NCI-H460 (cell line): ENCODE data around the gene TLE3. TPM values are rescaled to one million over a fixed set of nuclear protein-coding genes. Genes with fewer than 3 reads are reported as not detected.
A peak's percentile ranks its signal among the peaks of the same experiment; 100 is the strongest.
"Not testable (repeated sequence)": the region's sequence is repeated elsewhere in the genome, so short reads cannot be mapped to it uniquely, and the experiment has no call there.

Experiments
- DNase-seq: peaks from one replicate; pipeline ENCODE4 v3.0.0-alpha.2; 2016; ENCODE audit warnings: low read depth; ENCODE audit errors: extremely low read depth
- polyA plus RNA-seq: library from polyadenylated mRNA; depleted of rRNA; stranded (reverse); fragments of >200 nt; gene quantifications from 2 replicates; pipeline ENCODE4 v1.2.3, GENCODE V29; 2014; cell fraction: nucleus; rRNA removed
- total RNA-seq: library from RNA; depleted of rRNA; stranded (reverse); fragments of >200 nt; shearing (Covaris generic); gene quantifications from 2 replicates; pipeline ENCODE4 v1.2.3, GENCODE V29; 2014; rRNA removed

TLE3 gene
- total RNA-seq = 32.7 and 33.7 TPM in 2 replicates
- polyA plus RNA-seq = 42.5 and 94.9 TPM in 2 replicates

GRCh38 chr15:70097321-70098152, at the start of gene TLE3:
TLE3 (minus strand) TSS chr15:70097917; CDS start chr15:70096798, 1,119 bp downstream.
- peak; percentile 96 for DNase-seq

- DNase-seq = no peak
These were observed 49.6 kb upstream of the TLE3 start for GRCh38 chr15:70147178-70147760.

- DNase-seq = no peak
These were observed 49.1 kb upstream of the TLE3 start for GRCh38 chr15:70146771-70147170.

GRCh38 chr15:70146162-70146561, 48.4 kb upstream of the TLE3 start:
- DNase-seq = no peak

DNA sequence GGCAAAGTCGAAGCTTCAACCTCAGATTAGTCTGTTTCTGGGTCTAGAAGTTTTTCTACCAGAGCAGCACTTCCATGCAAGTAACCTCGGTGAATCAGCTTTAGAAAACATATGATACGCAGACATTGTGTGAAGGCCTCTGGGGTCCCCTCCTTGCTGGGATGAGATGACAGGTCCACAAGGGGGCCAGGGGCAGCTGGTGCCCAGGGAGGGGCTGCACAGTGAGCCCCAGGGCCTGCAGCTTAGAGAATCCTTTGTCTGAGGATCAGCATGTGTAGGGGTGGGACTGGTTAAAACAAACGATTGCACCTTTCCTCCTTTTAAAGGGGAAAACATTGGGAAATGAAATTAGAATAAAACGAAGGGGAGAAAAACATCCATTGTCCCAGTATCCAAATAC, 47.5 kb upstream of the TLE3 start:
- DNase-seq = no peak

GRCh38 chr15:70142322-70143191, 44.8 kb upstream of the TLE3 start:
- DNase-seq = no peak

DNA sequence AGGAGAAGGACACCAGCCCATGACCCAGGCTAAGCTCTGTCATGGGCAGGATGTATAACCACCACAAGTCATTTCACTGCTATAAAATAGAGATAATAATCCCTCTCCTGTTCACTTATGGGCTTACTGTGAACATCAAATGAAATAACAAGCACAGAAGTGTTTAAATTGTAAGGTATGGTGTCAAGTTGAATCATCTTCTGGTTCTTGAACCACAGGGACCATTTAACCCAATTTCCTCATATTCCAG, 44.3 kb upstream of the TLE3 start:
- DNase-seq = no peak

GRCh38 chr15:70141376-70142071, 43.8 kb upstream of the TLE3 start:
- DNase-seq = no peak

DNA sequence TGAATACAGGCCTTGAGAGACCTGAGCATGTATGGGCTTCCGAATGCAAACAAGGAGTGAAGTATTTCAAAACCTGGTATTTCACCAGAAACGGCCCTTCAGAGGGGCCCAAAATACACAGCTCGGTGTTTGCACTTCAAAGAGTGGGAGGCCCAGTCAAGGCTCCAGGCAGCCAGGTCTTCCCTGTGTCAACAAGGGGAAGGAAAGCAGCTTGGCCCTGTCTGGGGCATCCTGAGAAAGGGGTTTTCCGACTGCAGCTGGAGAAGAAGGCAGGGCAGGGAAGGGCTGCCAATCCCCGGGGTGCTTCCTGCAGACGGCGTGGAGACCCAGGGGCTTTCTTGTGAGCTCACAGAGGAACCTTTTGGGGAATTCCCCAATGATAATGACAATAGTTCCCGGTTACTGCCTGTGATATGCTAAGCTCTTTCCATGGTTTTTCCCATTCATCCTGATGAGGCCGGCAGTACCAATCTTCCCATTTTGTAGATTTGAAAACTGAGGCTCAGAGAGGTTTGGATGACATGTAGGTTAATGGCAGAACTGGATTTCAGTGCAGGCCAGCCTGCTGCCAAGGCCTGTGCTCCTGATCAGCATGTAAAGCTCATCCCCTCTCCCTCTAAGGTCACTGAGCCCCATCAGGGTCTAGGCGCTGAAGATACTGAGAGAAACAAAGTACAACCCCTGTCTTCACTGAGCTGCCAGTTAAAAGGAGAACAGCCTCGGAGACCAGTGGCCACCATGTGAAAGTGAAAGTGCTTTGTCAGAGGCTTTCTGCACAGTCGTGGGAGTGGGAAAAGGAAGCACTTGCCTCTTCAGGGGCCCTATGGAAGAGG, 43.0 kb upstream of the TLE3 start:
- DNase-seq = no peak

- no peak for DNase-seq
These were observed 42.4 kb upstream of the TLE3 start for GRCh38 chr15:70140025-70140542.

DNA sequence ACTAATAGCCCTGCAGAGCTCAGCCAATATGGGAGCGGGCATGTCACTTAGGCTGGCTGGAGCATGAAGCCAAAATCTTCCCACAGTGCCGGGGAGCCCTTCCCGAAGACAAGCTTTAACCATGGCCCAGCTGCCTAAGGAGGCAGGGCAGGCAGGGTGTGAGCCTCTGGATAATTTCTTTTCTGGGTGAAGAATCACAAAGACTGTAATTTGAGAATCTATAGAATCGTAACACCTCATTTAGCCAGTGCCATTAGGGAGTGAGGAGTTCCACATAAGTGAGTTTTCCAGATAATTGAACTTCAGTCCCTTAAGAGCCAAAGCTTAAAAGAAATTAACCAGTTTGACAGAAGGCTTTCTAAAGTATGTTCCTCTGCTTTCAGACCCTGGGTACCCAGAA, 40.2 kb upstream of the TLE3 start:
- DNase-seq = no peak

- DNase-seq = not testable (repeated sequence)
These were observed 39.3 kb upstream of the TLE3 start for GRCh38 chr15:70137021-70137420.

DNA sequence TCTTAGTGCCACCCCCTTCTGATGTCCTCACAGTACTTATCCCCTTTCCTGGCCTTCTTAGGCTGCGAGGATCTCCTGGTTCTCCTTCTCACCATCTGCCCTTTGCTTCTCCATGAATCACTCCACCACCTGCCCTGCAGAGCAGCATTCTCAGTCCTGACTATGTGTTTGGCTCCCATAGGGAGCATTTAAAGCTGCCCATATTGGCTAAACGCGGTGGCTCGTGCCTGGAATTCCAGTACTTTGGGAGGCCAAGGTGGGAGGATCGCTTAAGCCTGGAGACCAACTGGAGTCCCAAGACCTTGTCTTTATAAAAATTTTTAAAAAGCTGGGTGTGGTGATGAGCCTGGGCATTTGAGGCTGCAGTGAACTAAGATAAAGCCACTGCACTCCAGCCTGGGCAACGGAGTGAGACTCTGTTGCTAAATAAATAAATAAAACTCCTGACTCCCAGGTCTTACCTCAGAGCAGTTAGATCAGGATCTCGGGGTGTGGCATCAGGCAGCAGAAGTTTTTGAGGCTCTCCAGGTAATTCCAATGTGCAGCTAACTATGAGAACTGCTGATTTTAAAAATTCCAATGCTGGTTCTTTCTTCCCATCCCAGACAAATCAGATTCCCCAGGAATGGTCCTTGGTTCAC, 36.2 kb upstream of the TLE3 start:
- no peak for DNase-seq

DNA sequence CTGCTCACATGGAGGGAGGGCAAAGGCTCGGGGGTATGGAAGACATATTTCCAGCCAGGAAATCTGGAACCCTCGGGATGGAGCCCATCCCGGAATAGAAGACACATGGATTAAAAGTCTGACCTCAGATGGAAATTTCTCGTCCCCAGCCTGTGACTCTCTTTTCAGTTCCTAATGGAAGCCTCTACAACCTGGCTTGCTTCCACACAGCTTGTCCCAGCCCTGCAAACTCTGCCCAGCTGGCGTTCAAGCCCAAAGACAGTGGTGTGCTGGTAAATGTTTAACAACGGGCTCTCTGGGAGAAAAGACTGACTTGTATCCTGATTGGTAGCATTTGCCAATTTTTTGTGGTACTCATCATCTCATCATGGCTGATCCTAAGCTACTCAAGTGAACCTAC, 35.6 kb upstream of the TLE3 start:
- DNase-seq = no peak

DNA sequence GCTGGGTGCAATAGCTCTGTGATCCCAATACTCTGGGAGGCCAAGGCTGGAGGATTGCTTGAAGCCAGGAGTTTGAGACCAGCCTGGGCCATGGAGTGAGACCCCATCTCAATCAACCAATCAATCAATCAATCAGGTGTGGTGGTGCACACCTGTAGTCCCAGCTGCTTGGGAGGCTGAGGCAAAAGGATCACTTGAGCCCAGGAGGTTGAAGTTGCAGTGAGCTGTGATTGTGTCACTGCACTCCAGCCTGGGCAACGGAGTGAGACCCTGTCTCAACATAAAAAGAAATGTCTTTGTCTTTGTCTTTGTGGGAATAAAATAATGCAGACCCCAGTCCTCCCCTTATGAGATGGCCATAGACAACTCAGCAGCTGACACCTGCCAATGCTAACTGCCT, 34.9 kb upstream of the TLE3 start:
- no peak for DNase-seq

GRCh38 chr15:70132139-70132538, 34.4 kb upstream of the TLE3 start:
- DNase-seq = no peak

DNA sequence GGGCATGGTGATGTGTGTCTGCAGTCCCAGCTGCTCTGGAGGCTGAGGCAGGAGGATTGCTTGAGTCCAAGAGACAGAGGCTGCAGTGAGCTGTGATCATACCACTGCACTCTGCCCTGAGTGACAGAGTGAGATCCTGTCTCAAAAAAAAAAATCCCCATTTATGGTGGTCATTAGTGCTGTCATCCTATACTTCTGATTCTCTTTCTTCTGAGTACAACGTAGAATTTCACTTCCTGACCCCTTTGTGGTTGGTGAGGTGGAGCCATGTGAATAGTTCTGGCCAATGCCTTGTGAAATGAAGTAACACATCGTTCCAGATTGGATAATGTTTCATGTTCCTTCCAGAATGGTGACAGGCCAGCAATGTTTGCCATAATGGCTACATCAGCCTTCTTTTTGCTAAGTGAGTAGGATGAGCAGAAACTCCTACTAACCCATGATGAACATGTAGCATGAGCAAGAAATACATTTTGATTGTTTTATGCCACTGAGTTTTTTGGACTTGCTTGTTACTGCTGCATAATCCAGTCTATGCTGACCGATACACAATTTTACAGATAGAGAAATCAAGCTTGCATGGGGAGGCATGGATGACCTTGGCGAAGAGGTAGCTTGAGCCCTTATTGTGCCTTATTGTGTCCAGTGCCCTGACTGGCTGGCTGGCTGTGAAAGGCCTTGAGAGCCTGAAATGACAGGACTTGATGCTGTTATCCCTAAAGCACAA, 30.9 kb upstream of the TLE3 start:
- DNase-seq = no peak

DNA sequence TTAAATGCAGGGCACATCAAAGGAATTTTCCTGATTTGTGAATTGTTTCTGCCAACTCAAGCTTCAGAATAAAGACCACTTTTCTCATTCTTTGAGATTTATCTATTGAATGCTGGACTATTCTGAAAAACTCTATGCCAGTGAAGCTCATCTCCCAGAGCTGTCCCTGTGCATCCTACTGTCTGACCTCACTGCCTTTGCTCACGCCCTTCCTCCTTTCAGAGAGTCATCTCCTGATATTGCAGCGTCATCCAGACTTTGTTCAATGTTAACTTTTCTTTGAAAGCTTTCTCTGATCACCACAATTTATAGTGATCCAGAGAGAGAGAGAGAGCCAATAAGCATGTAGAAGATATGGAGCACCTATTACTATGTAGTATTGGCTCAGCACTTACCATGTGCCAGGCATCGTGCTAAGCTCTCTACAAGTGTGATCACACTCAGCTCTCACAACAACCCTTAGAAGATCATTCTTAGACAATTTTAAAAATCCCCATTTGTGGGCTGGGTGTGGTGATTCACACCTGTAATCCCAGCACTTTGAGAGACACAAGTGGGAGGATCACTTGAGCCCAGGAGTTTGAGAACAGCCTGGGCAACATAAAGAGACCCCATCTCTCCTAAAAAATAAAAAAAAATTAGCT, 30.2 kb upstream of the TLE3 start:
- DNase-seq = no peak
